SK-N-DZ (cell line): Measurements from ENCODE around the gene MEAK7.
"Not testable (repeated sequence)": the region's sequence is repeated elsewhere in the genome, so short reads cannot be mapped to it uniquely, and the experiment has no call there.

Source experiments
- DNase-seq: peaks from one replicate; pipeline ENCODE4 v3.0.0-alpha.2; 2015; ENCODE audit warnings: low spot score

Gene MEAK7

GRCh38 chr16:84534815-84535214, 30.4 kb upstream of the MEAK7 start:
- DNase-seq, result no peak

DNA sequence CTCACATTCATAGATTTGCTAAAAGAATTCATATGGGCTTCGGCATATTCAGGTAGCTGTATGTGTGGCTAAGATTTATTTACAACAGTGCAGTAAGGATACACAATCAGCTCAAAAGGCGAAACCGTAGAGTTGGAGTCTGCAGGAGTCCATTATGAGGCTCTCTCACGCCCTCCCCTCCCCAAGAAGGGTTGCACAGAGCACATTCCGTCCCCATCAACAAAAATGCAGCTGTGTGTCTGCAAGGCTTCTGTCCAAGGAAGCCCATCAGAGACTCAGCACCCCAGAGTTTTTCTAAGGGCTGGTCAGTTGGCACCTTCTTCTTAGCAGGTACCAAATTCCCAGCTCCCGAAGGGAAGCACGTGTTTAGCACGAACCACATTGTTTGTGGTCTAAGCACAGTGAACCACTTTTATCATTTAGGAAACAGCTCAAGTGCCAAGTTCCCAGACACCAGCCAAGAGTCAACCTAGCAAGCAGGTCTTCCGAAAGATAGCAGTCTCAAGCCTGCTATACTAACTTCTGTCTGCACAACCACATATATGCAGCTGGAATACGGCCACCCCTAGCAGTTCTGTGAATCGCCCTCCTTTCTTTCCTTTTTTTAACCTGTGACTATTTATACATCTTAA, 28.5 kb upstream of the MEAK7 start:
- DNase-seq, result no peak

DNA sequence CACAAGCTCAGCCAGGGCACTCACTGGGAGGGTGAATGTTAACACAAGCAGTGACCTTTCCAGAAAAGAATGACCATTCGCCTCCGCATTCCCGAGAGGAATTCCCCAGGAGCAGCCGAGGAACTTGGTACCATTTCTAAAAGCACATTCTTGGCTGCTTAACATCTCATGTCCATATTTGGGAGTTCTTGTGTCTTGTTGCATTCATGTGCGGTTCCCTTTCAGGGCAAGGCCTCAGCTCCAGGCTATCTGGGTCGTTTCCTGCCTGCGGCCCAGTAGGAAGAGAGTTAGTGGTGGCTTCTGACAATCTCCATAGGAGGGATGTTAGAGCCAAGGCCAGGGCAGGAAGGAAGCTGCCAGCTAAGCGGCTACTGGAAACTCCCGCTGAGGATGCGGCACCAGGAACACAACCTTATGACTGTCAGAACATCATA, 27.8 kb upstream of the MEAK7 start:
- no peak for DNase-seq

DNA sequence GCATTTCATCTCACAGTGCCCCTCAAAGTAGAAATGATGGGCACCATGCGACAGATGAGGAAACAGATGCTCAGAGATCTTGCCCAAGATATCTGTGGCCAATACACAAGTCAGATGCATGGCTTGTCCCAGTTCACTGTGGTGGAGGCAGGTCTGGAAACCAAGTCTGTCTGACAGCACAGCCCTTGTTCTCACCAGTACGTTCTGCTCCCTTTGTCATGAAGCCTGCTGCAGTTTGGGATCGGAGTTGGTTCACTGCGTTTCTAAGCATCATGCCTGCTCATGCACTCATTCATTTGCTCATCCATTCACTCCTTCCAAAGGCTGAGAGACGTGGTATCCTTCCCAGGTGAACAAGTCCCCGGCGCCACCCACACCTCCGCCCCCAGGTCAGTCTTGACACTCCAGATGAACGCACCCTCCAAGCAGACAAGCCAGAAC, 27.2 kb upstream of the MEAK7 start:
- no peak for DNase-seq

DNA sequence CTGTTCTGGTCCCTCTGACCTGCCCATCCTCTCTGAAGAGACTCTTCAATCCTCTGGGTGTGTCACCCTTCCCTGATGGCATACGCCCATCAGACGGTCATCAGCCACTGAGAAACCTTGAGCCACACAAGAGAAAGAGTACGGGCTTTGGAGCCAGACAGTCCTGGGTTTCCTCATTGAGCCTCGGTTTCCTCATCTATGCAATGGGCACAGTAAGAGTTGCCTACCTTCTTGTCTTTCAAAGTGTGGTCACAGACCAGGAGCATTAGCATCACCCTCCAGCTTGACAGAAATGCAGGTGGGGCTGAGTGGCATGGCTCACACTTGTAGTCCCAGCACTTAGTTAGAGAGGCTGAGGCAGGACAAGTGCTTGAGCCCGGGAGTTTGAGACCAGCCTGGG, 26.1 kb upstream of the MEAK7 start:
- DNase-seq, result no peak

DNA sequence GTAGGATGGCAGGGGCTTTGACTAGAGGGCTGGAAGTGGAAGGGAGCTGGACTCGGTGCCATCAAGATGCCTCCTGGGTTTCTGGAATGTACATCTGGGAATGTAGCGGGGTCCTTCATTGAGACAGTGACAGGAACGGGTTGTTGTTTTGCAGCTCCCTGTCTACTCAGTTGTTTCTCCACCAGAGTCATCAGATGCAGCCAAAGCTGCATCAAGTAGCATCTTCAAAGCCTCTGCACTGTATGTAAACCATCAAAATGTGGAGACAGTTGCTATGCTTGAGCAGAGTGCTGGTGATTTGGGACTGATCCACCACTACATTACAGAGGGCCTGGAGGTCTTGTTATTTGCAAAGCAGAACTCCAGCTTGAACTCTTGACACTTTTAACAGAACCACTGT, 25.1 kb upstream of the MEAK7 start:
- DNase-seq, result no peak

DNA sequence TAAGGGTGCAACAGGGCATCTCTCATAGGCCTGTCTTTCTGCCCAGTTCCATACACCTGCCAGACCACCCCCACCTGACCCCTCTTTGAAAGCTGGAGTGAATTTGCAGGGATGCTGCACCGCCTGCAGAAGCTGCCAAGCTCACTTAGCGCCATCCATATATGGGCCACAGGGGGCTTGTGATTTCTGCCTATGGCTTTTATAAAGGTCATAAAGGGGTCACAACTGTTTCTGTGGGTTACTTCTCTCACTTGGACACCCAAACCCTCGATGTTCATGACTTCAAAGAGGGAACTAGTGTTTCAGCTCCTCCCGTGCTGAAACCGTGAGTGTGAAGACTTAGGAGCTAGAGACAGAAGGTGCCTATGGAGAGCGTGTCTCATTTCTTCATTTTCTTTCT, 23.9 kb upstream of the MEAK7 start:
- DNase-seq, result no peak

GRCh38 chr16:84527532-84528269, 23.2 kb upstream of the MEAK7 start:
- DNase-seq, result no peak

- DNase-seq, result peak; percentile 52
Observed at GRCh38 chr16:84526794-84527531, 22.5 kb upstream of the MEAK7 start.

GRCh38 chr16:84524941-84525581, 20.6 kb upstream of the MEAK7 start:
- not testable (repeated sequence) for DNase-seq

GRCh38 chr16:84524346-84524920, 20.0 kb upstream of the MEAK7 start:
- DNase-seq, result no peak

- DNase-seq, result no peak
Observed at GRCh38 chr16:84521497-84521770, 17.0 kb upstream of the MEAK7 start.

DNA sequence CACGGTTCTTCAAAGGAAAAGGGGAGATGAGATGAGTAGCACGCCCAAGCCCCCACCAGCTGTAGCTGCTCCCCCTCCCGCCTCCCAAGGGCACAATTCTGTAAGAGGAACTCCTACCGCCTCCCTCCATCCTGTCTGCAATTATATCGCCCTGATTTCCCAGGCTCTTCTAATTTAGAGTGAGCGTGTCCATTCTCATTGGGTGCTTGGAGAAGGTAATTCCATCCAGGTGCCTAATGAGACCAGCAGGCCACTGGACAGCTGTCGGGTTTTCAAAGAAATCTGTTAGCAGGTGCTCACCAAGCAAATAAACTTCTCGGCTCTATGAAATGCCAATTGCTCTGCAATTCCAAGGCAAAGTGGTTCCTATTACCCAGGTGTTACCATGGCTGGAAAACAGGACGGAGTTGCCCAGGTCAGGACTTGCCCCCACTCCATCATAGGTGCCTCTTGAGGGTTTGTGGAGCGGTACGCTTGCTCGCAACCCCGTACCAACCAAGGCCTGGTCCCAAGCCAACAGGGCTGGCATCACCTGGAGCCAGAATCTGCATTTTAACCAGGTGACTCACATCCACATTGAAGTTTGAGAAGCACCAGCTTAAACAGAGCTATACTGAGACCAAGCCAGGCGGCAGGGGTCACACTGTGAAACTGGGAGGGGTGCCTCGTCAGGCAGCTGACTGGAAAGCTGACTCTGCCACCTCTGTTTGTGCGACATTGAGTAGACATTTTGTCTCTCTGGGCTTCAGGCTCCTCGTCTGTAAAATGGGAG, 16.5 kb upstream of the MEAK7 start:
- no peak for DNase-seq

DNA sequence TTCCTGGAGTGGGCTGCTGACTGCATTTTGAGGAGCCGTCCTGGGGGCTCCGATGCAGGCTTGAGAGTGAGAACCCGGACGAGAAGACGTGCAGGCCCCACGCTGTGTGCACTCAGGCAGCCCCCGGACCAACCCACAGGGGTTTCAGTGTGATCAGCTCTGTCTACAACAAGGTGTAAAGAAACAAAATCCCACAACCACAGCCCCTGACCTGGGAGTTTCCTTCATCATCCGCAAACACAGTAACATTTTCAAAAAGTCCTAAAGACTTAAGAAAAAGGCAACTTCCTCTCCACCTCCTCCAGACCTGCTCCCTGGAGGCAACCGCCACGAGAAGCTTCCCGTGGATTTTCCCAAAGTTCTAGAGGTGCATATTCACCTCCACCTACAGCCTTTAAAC, 15.4 kb upstream of the MEAK7 start:
- DNase-seq, result no peak

- no peak for DNase-seq
Observed at GRCh38 chr16:84518804-84519341, 14.4 kb upstream of the MEAK7 start.

DNA sequence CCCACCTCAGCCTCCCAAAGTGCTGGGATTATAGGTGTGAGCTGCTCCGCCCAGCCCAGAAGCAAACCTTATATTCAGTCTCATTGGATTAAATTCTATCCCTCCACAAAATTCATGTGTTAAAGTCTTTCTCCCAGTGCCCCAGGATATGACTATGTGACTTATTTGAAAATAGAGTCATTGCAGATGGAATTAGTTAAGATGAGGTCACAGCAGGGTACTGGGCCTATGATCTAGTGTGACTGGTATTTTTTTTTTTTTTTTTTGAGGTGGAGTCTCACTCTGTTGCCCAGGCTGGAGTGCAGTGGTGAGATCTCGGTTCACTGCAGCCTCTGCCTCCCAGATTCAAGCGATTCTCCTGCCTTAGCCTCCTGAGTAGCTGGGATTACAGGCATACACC, 13.8 kb upstream of the MEAK7 start:
- DNase-seq, result not testable (repeated sequence)

DNA sequence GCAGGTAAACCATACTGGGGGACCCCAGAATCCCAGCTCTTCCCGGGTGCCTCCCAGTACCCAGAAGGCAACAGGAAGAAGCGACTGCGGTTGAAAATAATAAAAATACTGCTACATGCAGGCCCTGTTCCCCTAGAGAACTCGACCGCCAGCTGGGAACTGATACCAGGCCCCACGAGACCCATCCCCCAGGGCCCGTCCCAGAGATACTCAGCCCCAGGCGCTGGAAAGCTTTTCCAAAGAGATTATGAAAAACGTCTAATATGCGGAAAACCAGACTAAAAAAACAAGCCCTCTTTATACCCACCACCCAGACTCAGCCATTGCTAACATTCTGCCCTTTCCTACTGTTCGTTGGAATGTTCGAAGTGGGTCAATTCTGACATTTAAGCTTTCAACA, 12.9 kb upstream of the MEAK7 start:
- no peak for DNase-seq

- DNase-seq, result peak; percentile 54
Observed at GRCh38 chr16:84514874-84515835, 10.7 kb upstream of the MEAK7 start.

GRCh38 chr16:84514295-84514873, 9.9 kb upstream of the MEAK7 start:
- DNase-seq, result no peak
